ENCODE data around the gene OR2D3.

DNA sequence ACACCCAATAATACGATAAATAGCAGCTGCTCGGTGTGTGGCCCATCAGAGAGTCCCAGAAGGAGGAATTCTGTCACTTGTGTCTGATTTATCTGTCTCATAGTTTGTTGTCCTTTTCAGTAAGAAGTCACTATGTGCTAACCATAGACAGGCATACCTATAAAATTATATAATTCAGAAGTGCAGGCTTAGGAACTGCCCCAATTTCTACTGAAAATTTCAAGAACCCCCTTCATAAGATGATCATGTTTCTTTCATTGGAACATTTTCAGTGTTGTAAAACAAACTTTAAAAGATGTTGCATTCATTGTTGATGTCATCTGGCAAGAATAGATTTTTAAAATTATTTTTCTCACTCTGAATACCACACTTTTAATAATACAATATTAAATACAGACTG is 28.4 kb upstream of the OR2D3 start, which contains the start of gene OR2D2:
- TF ChIP-seq EZH2 (IDR thresholded peaks at IDR 0.05; ENCODE audit: insufficient read depth, poor library complexity, severe bottlenecking) (no peak), EZH2phosphoT487 (IDR thresholded peaks at IDR 0.05; ENCODE audit: insufficient read depth, low read depth) (no peak)

Data from GM23248 (cell line).